Adrenal gland (tissue), 12 donors: ENCODE results near the gene ASB6. TPM values are rescaled to one million over a fixed set of nuclear protein-coding genes. Genes with fewer than 3 reads are reported as not detected.

Experiments used
- DNase-seq, 7 donors: peaks; one replicate each; pipeline ENCODE4 v3.0.0-alpha.2; 2019 to 2020
- H3K27ac ChIP-seq, 5 donors: fragments of 200-600 bp; sonication (generic) in 4 of 5; 1 replicate in 3 of 5; 2 replicates in 2 of 5; pipeline versions ENCODE4 v1.5.1 to v1.8.0; 2016 to 2020; ENCODE audit warnings: mild to moderate bottlenecking in 1 of 5
- H3K27me3 ChIP-seq: fragments of 200-600 bp; 2 replicates; pipeline ENCODE4 v1.8.0; 2021
- H3K36me3 ChIP-seq, 2 donors: fragments of 200-600 bp; replicated peaks in 1 of 2; 1 replicate in 1 of 2; 2 replicates in 1 of 2; pipeline versions ENCODE4 v1.5.1 to v1.8.0; 2018 to 2022
- H3K4me1 ChIP-seq, 2 donors: fragments of 200-600 bp; replicated peaks in 1 of 2; 1 replicate in 1 of 2; 2 replicates in 1 of 2; pipeline versions ENCODE4 v1.5.1 to v1.8.0; 2018 to 2021
- H3K4me3 ChIP-seq, 4 donors: fragments of 200-600 bp; sonication (generic) in 3 of 4; one replicate each; pipeline ENCODE4 v1.5.1; 2016 to 2018
- H3K9me3 ChIP-seq, 3 donors: fragments of 200-600 bp; sonication (generic) in 1 of 3; replicated peaks in 1 of 3; 1 replicate in 2 of 3; 2 replicates in 1 of 3; pipeline versions ENCODE4 v1.5.1 to v1.8.0; 2016 to 2021
- POLR2A ChIP-seq, 2 donors: fragments of 450-650 bp; IDR thresholded peaks; one replicate each; pipeline ENCODE4 v1.6.1; 2017; ENCODE audit warnings: antibody characterized with exemption in 2 of 2, mild to moderate bottlenecking in 2 of 2, moderate library complexity in 1 of 2
- WGBS, 4 donors: extraction: QIAGEN DNeasy Blood & Tissue Kit in 2 of 4; methylation state at CpG; one replicate each; pipeline versions ENCODE4 v1.1.5 to v1.1.7; 2013 to 2017; 5-methylcytosine and 5-hydroxymethylcytosine counted together
- intact Hi-C, 2 donors: fragments of 100-400 bp; cut with DNase I; formaldehyde crosslinking; loops; one replicate each; pipeline versions ENCODE4 v1.14.1 to v1.15.0; 2022 to 2023
- polyA plus RNA-seq, 3 donors: library from polyadenylated mRNA; stranded (reverse); fragments of 200-250 nt in 2 of 3; fragments of 350-450 nt in 1 of 3; fragmentation: Illumina TruSeq in 1 of 3; extraction: RNeasy Lipid Tissue Mini Kit (QIAGEN cat#74804) in 1 of 3; gene quantifications; one replicate each; pipeline ENCODE4 v1.2.3, GENCODE V29; 2013 to 2014
- total RNA-seq, 9 donors: library from RNA; depleted of rRNA in 4 of 9; stranded (reverse); fragments of >200 nt in 4 of 9; fragments of 120-200 nt in 1 of 9; fragmentation: NEBNext Ultra II Directional in 1 of 9; extraction: Animal tissue kit (Norgen Biotek cat#: 25700) in 1 of 9; gene quantifications; one replicate each; pipeline versions ENCODE4 v1.1.0 to v1.2.4, GENCODE V29; 2013 to 2023
- TF ChIP-seq, protein P1 (sequence below), 6 experiments: fragments of 450-650 bp in 4 of 6; fragments of 200-600 bp in 2 of 6; sonication (generic) in 1 of 6; IDR thresholded peaks; 1 replicate in 5 of 6; 2 replicates in 1 of 6; pipeline versions ENCODE4 v1.5.1 to v1.8.0; 2016 to 2021; ENCODE audit warnings: antibody characterized with exemption in 6 of 6, mild to moderate bottlenecking in 2 of 6, moderate library complexity in 1 of 6
- donor health status: healthy with polysubstance abuse.
- donor health status: Bipolar disorder and iron deficiency.
- donor health status: DM: yes; HTN: yes; CAD: no.
- donor health status: DM: no; HTN: no; CAD: no.
- donor health status: DM: no; HTN: no; CAD: no.
- donor health status: DM: yes; HTN: yes; CAD: no.

ASB6 gene
- total and polyA plus RNA-seq, 12 donors = 10.0 to 34.2 (median 26.8) TPM

- H3K27ac ChIP-seq = no peak overlapping the region
- TF ChIP-seq, protein P1, sequence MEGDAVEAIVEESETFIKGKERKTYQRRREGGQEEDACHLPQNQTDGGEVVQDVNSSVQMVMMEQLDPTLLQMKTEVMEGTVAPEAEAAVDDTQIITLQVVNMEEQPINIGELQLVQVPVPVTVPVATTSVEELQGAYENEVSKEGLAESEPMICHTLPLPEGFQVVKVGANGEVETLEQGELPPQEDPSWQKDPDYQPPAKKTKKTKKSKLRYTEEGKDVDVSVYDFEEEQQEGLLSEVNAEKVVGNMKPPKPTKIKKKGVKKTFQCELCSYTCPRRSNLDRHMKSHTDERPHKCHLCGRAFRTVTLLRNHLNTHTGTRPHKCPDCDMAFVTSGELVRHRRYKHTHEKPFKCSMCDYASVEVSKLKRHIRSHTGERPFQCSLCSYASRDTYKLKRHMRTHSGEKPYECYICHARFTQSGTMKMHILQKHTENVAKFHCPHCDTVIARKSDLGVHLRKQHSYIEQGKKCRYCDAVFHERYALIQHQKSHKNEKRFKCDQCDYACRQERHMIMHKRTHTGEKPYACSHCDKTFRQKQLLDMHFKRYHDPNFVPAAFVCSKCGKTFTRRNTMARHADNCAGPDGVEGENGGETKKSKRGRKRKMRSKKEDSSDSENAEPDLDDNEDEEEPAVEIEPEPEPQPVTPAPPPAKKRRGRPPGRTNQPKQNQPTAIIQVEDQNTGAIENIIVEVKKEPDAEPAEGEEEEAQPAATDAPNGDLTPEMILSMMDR (IDR thresholded peaks at IDR 0.05) = no peak
- no peak for TF ChIP-seq POLR2A (IDR thresholded peaks at IDR 0.05)
- 74 to 83% (median 79%) methylated on average over 5 of the region's 5 CpGs for WGBS, 4 donors
- DNase-seq = no peak
- H3K4me1 ChIP-seq = peaks cover 6 to 10% of the 10 kb centered on the region in 2 donors
- no peaks in the 10 kb centered on the region for H3K36me3 ChIP-seq
- intact Hi-C loops = no loop called here
- H3K9me3 ChIP-seq = no peaks in the 10 kb centered on the region
- no peak overlapping the region for H3K4me3 ChIP-seq
- no peaks in the 10 kb centered on the region for H3K27me3 ChIP-seq
These were observed 50.0 kb downstream of the ASB6 start for GRCh38 chr9:129591916-129592315.

GRCh38 chr9:129590466-129590865, 51.5 kb downstream of the ASB6 start:
- no peaks in the 10 kb centered on the region for H3K27me3 ChIP-seq
- intact Hi-C loops = no loop called here
- no peaks in the 10 kb centered on the region for H3K9me3 ChIP-seq
- H3K36me3 ChIP-seq = no peaks in the 10 kb centered on the region
- no peaks in the 10 kb centered on the region for H3K4me1 ChIP-seq
- DNase-seq = no peak
- H3K27ac ChIP-seq = no peak overlapping the region
- TF ChIP-seq, protein P1 (IDR thresholded peaks at IDR 0.05) = no peak
- no peak for TF ChIP-seq POLR2A (IDR thresholded peaks at IDR 0.05)
- no peak overlapping the region for H3K4me3 ChIP-seq
- WGBS, 4 donors = 88 to 94% (median 91%) methylated on average over 6 of the region's 6 CpGs

- Histone ChIP-seq H3K36me3 (no peaks in the 10 kb centered on the region), H3K27ac (no peak overlapping the region), H3K9me3 (no peaks in the 10 kb centered on the region), H3K4me1 (peaks cover 0 to 5% of the 10 kb centered on the region in 2 donors), H3K27me3 (no peaks in the 10 kb centered on the region), H3K4me3 (no peak overlapping the region)
- 75 to 86% (median 85%) methylated on average over 23 of the region's 23 CpGs for WGBS, 4 donors
- DNase-seq = peak in 2 of 7 donors; percentile 56 to 75
- no peak for TF ChIP-seq POLR2A (IDR thresholded peaks at IDR 0.05)
- TF ChIP-seq, protein P1 (IDR thresholded peaks at IDR 0.05) = no peak
- intact Hi-C loops = no loop called here
These were observed 54.3 kb downstream of the ASB6 start for GRCh38 chr9:129587487-129588262.

DNA sequence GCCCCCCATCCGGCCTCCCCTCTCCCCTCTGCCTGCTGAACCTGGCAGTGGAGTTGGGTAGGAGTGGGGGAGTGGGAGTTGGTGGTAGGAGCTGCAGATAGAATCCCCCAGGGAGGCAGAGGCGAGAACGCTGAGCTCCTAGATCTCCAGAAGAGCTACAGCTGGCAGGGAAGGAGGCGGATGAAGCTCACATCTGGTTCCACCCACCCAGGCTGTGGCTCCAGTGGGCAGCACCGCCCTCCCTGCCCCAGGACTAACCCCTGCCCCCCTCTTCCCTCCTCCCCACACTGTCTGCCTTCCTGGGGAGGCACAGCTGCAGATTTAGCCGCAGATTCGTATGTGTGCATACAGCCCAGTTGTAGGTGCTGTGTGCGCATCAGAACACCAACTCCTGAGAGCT, 55.3 kb downstream of the ASB6 start:
- Histone ChIP-seq H3K36me3 (no peaks in the 10 kb centered on the region), H3K9me3 (no peaks in the 10 kb centered on the region), H3K4me3 (no peak overlapping the region), H3K4me1 (peaks cover 0 to 5% of the 10 kb centered on the region in 2 donors), H3K27ac (no peak overlapping the region), H3K27me3 (no peaks in the 10 kb centered on the region)
- WGBS, 4 donors = 75 to 87% (median 82%) methylated on average over 4 to 8 of the region's 8 CpGs
- intact Hi-C loops = no loop called here
- TF ChIP-seq POLR2A (IDR thresholded peaks at IDR 0.05) = no peak
- TF ChIP-seq, protein P1 (IDR thresholded peaks at IDR 0.05) = no peak
- no peak for DNase-seq
